Measurements from ENCODE around the gene GSTCD. TPM values are rescaled to one million over a fixed set of nuclear protein-coding genes. Genes with fewer than 3 reads are reported as not detected.
"Not testable (repeated sequence)": the region's sequence is repeated elsewhere in the genome, so short reads cannot be mapped to it uniquely, and the experiment has no call there.

Gene GSTCD
- total and polyA plus RNA-seq, 2 of the 4 experiments (the other 2 are of a cell fraction) = 5.2 to 20.3 TPM

DNA sequence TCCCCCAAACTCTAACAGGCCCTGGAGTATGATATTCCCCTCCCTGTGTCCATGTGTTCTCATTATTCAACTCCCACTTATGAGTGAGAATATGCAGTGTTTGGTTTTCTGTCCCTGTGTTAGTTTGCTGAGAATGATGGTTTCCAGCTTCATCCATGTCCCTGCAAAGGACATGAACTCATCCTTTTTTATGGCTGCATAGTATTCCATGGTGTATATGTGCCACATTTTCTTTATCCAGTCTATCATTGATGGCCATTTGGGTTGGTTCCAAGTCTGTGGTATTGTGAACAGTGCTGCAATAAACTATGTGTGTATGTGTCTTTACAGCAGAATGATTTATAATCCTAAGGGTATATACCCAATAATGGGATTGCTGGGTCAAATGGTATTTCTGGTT, 61.9 kb downstream of the GSTCD start:
- H3K27me3 ChIP-seq (ENCODE audit: control insufficient read depth, insufficient read depth, low read length); intact Hi-C loops (cut with micrococcal nuclease); H3K9me1 ChIP-seq (ENCODE audit: insufficient read depth, low read length); H2AK9ac ChIP-seq (replicated peaks; ENCODE audit: low read depth, low read length, poor library complexity); H3K4me1 ChIP-seq (ENCODE audit: control insufficient read depth, insufficient read depth, low read length); H4K20me1 ChIP-seq (ENCODE audit: insufficient read depth, low read length); H3K9me3 ChIP-seq (ENCODE audit: control insufficient read depth, insufficient read depth, low read length); H2BK20ac ChIP-seq (ENCODE audit: low read depth, low read length); H3K79me1 ChIP-seq (ENCODE audit: low read depth in 1 of 2, low read length in 2 of 2); DNase-seq; H3K27ac ChIP-seq (ENCODE audit: insufficient read depth, low read length); BruUV-seq (replicated peaks); in situ Hi-C loops (cut with MboI; ENCODE audit: low sequenced_read_pairs); H3K23ac ChIP-seq (ENCODE audit: low read depth, low read length); H2AFZ ChIP-seq (replicated peaks; ENCODE audit: low read length, poor library complexity); H2BK15ac ChIP-seq (ENCODE audit: low read depth, low read length); H4K8ac ChIP-seq (ENCODE audit: low read depth in 2 of 2, low read length in 2 of 2); CTCF ChIA-PET; H2AK5ac ChIP-seq (ENCODE audit: low read depth, low read length); H3K4me3 ChIP-seq (ENCODE audit: insufficient read depth, low read depth, low read length); POLR2A ChIA-PET (ENCODE audit: unreplicated experiment); dilution Hi-C loops (cut with HindIII; ENCODE audit: low sequenced_read_pairs, unreplicated experiment); H4K5ac ChIP-seq (ENCODE audit: low read depth, low read length); H3K36me3 ChIP-seq (ENCODE audit: control insufficient read depth, insufficient read depth, low read length); H4K91ac ChIP-seq (ENCODE audit: insufficient read depth, low read depth, low read length); H3K9ac ChIP-seq (ENCODE audit: low read depth, low read length); H3K4me2 ChIP-seq (ENCODE audit: low read depth, low read length); H3K56ac ChIP-seq (ENCODE audit: extremely low read depth, insufficient read depth, low read length); H3K4ac ChIP-seq (ENCODE audit: low read depth, low read length); H3K14ac ChIP-seq (replicated peaks; ENCODE audit: low read depth, low read length); H3K18ac ChIP-seq (ENCODE audit: low read depth, low read length); ATAC-seq (ENCODE audit: low read depth); H2BK5ac ChIP-seq (ENCODE audit: low read depth, low read length, poor library complexity, severe bottlenecking); H2BK120ac ChIP-seq (ENCODE audit: low read depth, low read length): not testable (repeated sequence)

DNA sequence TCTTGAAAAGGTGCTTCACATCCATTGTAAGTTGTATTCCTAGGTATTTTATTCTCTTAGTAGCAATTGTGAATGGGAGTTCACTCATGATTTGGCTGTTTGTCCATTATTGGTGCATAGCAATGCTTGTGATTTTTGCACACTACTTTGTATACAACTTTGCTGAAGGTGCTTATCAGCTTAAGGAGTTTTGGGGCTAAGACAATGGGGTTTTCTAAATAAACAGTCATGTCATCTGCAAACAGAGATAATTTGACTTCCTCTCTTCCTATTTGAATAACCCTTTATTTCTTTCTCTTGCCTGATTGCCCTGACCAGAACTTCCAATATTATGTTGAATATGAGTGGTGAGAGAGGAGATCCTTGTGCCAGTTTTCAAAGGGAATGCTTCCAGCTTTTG, 63.5 kb downstream of the GSTCD start:
- H3K9ac ChIP-seq (ENCODE audit: low read depth, low read length); H3K4me3 ChIP-seq (ENCODE audit: insufficient read depth, low read depth, low read length); H3K14ac ChIP-seq (replicated peaks; ENCODE audit: low read depth, low read length); H3K9me1 ChIP-seq (ENCODE audit: insufficient read depth, low read length); CTCF ChIA-PET; H3K4me1 ChIP-seq (ENCODE audit: control insufficient read depth, insufficient read depth, low read length); H3K23ac ChIP-seq (ENCODE audit: low read depth, low read length); H2BK20ac ChIP-seq (ENCODE audit: low read depth, low read length); H3K56ac ChIP-seq (ENCODE audit: extremely low read depth, insufficient read depth, low read length); H3K36me3 ChIP-seq (ENCODE audit: control insufficient read depth, insufficient read depth, low read length); H2AK5ac ChIP-seq (ENCODE audit: low read depth, low read length); H4K5ac ChIP-seq (ENCODE audit: low read depth, low read length); H3K4ac ChIP-seq (ENCODE audit: low read depth, low read length); H2AK9ac ChIP-seq (replicated peaks; ENCODE audit: low read depth, low read length, poor library complexity); H3K18ac ChIP-seq (ENCODE audit: low read depth, low read length); ATAC-seq (ENCODE audit: low read depth); H3K27me3 ChIP-seq (ENCODE audit: control insufficient read depth, insufficient read depth, low read length); H3K4me2 ChIP-seq (ENCODE audit: low read depth, low read length); dilution Hi-C loops (cut with HindIII; ENCODE audit: low sequenced_read_pairs, unreplicated experiment); H2BK120ac ChIP-seq (ENCODE audit: low read depth, low read length); H2BK5ac ChIP-seq (ENCODE audit: low read depth, low read length, poor library complexity, severe bottlenecking); H2BK15ac ChIP-seq (ENCODE audit: low read depth, low read length); H3K9me3 ChIP-seq (ENCODE audit: control insufficient read depth, insufficient read depth, low read length); H2AFZ ChIP-seq (replicated peaks; ENCODE audit: low read length, poor library complexity); in situ Hi-C loops (cut with MboI; ENCODE audit: low sequenced_read_pairs); H4K91ac ChIP-seq (ENCODE audit: insufficient read depth, low read depth, low read length); H4K20me1 ChIP-seq (ENCODE audit: insufficient read depth, low read length); BruUV-seq (replicated peaks); intact Hi-C loops (cut with micrococcal nuclease); H4K8ac ChIP-seq (ENCODE audit: low read depth in 2 of 2, low read length in 2 of 2); DNase-seq; H3K79me1 ChIP-seq (ENCODE audit: low read depth in 1 of 2, low read length in 2 of 2); H3K27ac ChIP-seq (ENCODE audit: insufficient read depth, low read length); POLR2A ChIA-PET (ENCODE audit: unreplicated experiment): not testable (repeated sequence)

All from IMR-90 (cell line).